Nephron (organoid): ENCODE data around the gene ACSL5.

Source experiments
- H3K27ac Mint-ChIP-seq, 3 experiments: 2 replicates each; pipeline ENCODE4 v1.8.0; 2020; ENCODE audit warnings: mixed read lengths in 3 of 3, mild to moderate bottlenecking in 2 of 3, moderate library complexity in 1 of 3
- H3K27me3 Mint-ChIP-seq: 2 replicates; pipeline ENCODE4 v1.8.0; 2021; ENCODE audit warnings: low read depth, mild to moderate bottlenecking, moderate library complexity, mixed read lengths
- H3K36me3 Mint-ChIP-seq: 2 replicates; pipeline ENCODE4 v1.8.0; 2020; ENCODE audit warnings: low read depth, mixed read lengths
- H3K4me1 Mint-ChIP-seq: 2 replicates; pipeline ENCODE4 v1.8.0; 2020; ENCODE audit warnings: mixed read lengths
- H3K4me3 Mint-ChIP-seq, 3 experiments: 2 replicates each; pipeline ENCODE4 v1.8.0; 2020; ENCODE audit warnings: mild to moderate bottlenecking in 3 of 3, mixed read lengths in 3 of 3, moderate library complexity in 2 of 3
- H3K9me3 Mint-ChIP-seq: 2 replicates; pipeline ENCODE4 v1.8.0; 2020; ENCODE audit warnings: mixed read lengths
- CTCF ChIP-seq, 3 experiments: fragments of 200-600 bp; sonication (generic); IDR thresholded peaks; one replicate each; pipeline ENCODE4 v1.5.0; 2021; ENCODE audit warnings: antibody characterized with exemption in 3 of 3; ENCODE audit not compliant: unreplicated experiment in 3 of 3

The ACSL5 gene

GRCh38 chr10:112412696-112413095, 38.8 kb downstream of the ACSL5 start:
- peaks cover 4% of the 10 kb centered on the region for H3K27me3 Mint-ChIP-seq
- no peaks in the 10 kb centered on the region for H3K36me3 Mint-ChIP-seq
- no peaks in the 10 kb centered on the region for H3K9me3 Mint-ChIP-seq
- H3K4me1 Mint-ChIP-seq, result no peaks in the 10 kb centered on the region
- no peak for TF ChIP-seq CTCF (IDR thresholded peaks at IDR 0.05; ENCODE audit: unreplicated experiment in 3 of 3)
- H3K27ac Mint-ChIP-seq, result no peak overlapping the region
- no peak overlapping the region for H3K4me3 Mint-ChIP-seq

- H3K4me3 Mint-ChIP-seq, result no peak overlapping the region
- no peak overlapping the region for H3K27ac Mint-ChIP-seq
- no peak for TF ChIP-seq CTCF (IDR thresholded peaks at IDR 0.05; ENCODE audit: unreplicated experiment in 3 of 3)
- no peaks in the 10 kb centered on the region for H3K36me3 Mint-ChIP-seq
- peaks cover 6% of the 10 kb centered on the region for H3K27me3 Mint-ChIP-seq
- no peaks in the 10 kb centered on the region for H3K9me3 Mint-ChIP-seq
- H3K4me1 Mint-ChIP-seq, result no peaks in the 10 kb centered on the region
Measured at GRCh38 chr10:112421731-112422130, 47.8 kb downstream of the ACSL5 start.

- no peak for TF ChIP-seq CTCF (IDR thresholded peaks at IDR 0.05; ENCODE audit: unreplicated experiment in 3 of 3)
- Mint-ChIP-seq H3K4me3 (no peak overlapping the region), H3K27ac (peak overlapping the region in 2 of 3 experiments; percentile 64 to 74), H3K36me3 (no peaks in the 10 kb centered on the region), H3K27me3 (peaks cover 6% of the 10 kb centered on the region), H3K9me3 (no peaks in the 10 kb centered on the region), H3K4me1 (no peaks in the 10 kb centered on the region)
Measured at GRCh38 chr10:112424651-112425050, 50.7 kb downstream of the ACSL5 start.

DNA sequence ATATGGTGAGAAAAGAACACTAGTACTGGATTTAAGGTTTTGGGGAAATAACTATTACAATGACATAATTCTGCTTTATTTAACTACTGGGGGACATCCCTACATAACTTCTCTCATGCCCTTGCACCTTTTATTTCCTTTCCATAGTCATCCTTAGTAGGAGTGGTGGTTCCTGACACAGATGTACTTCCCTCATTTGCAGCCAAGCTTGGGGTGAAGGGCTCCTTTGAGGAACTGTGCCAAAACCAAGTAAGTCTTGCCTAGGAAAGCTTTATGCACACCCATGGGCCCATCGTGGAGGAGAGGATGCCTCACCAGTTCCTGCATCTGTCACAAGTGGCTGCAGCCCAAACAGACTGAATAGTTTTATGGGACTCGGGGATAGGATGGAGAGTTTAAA, 52.2 kb downstream of the ACSL5 start:
- Mint-ChIP-seq H3K27ac (no peak overlapping the region), H3K27me3 (peaks cover 6% of the 10 kb centered on the region), H3K36me3 (peaks cover 9% of the 10 kb centered on the region), H3K9me3 (no peaks in the 10 kb centered on the region), H3K4me1 (no peaks in the 10 kb centered on the region), H3K4me3 (no peak overlapping the region)
- no peak for TF ChIP-seq CTCF (IDR thresholded peaks at IDR 0.05; ENCODE audit: unreplicated experiment in 3 of 3)

- Mint-ChIP-seq H3K27me3 (no peaks in the 10 kb centered on the region), H3K9me3 (no peaks in the 10 kb centered on the region), H3K36me3 (peaks cover 31% of the 10 kb centered on the region), H3K27ac (peak overlapping the region in 1 of 3 experiments; percentile 5), H3K4me3 (no peak overlapping the region), H3K4me1 (no peaks in the 10 kb centered on the region)
- TF ChIP-seq CTCF (IDR thresholded peaks at IDR 0.05; ENCODE audit: unreplicated experiment in 3 of 3), result no peak
Measured at GRCh38 chr10:112429147-112429546, 55.2 kb downstream of the ACSL5 start.

- no peak for TF ChIP-seq CTCF (IDR thresholded peaks at IDR 0.05; ENCODE audit: unreplicated experiment in 3 of 3)
- Mint-ChIP-seq H3K9me3 (no peaks in the 10 kb centered on the region), H3K4me3 (no peak overlapping the region), H3K4me1 (no peaks in the 10 kb centered on the region), H3K36me3 (peaks cover 36% of the 10 kb centered on the region), H3K27me3 (no peaks in the 10 kb centered on the region), H3K27ac (peak overlapping the region in 1 of 3 experiments; percentile 5)
Measured at GRCh38 chr10:112429654-112430230, 55.8 kb downstream of the ACSL5 start.
